PC-9 (cell line): ENCODE results near the gene TMEM125.

Experiments
- CTCF ChIP-seq: fragments of 200-600 bp; sonication (generic); conservative IDR thresholded peaks from 2 replicates; pipeline ENCODE4 v1.6.1; 2017; ENCODE audit warnings: mixed run types, antibody characterized with exemption, mild to moderate bottlenecking, moderate library complexity
- EZH2 ChIP-seq: fragments of 200-600 bp; sonication (generic); IDR thresholded peaks from 2 replicates; pipeline ENCODE4 v1.8.0; 2017; ENCODE audit warnings: antibody characterized with exemption, low read depth

- TF ChIP-seq CTCF = no peak
- no peak for TF ChIP-seq EZH2
Observed at GRCh38 chr1:43235040-43235439, 34.7 kb upstream of the TMEM125 start.
